ENCODE results near the gene CAMSAP1.

The CAMSAP1 gene

DNA sequence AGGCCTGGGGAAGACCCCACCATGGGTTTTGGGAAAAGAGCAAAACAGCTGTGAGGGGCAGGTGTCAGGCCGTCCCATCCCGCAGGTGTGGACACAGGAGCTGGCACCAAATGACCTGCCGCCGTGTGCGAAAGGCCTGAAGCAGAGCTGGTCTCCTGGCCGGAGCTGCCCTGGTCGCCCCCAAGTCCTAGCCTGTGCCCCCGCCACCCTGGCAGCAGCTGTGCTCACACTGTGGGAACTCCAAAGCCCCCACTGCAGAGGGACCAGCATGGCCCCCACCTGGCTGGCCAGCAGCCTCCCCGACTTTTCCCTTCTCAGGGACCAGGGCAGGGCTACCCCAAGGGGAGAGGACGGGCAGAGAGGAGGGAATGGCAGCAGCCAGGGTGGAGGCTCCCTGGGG, 117.0 kb downstream of the CAMSAP1 start:
- Histone ChIP-seq H3K4me2 (ENCODE audit: insufficient read depth, low read length) (no peak overlapping the region), H3K9me3 (ENCODE audit: insufficient read depth, low read length, severe bottlenecking) (no peaks in the 10 kb centered on the region), H2AFZ (ENCODE audit: low read depth, low read length) (no peak overlapping the region), H3K4me1 (ENCODE audit: insufficient read depth, low read length) (no peaks in the 10 kb centered on the region), H3K27ac (ENCODE audit: low read length) (no peak overlapping the region), H3K9ac (ENCODE audit: low read depth, low read length) (no peak overlapping the region), H3K4me3 (ENCODE audit: low read depth in 1 of 2, low read length in 2 of 2) (no peak overlapping the region), H3K36me3 (ENCODE audit: insufficient read depth, low read length) (no peaks in the 10 kb centered on the region), H3K27me3 (ENCODE audit: insufficient read depth, low read length, poor library complexity) (no peaks in the 10 kb centered on the region), H4K20me1 (ENCODE audit: insufficient read depth, low read length) (no peaks in the 10 kb centered on the region; the same call in none of the 2 replicates), H3K79me2 (ENCODE audit: insufficient read depth, low read length) (no peaks in the 10 kb centered on the region)
- TF ChIP-seq, protein P1, sequence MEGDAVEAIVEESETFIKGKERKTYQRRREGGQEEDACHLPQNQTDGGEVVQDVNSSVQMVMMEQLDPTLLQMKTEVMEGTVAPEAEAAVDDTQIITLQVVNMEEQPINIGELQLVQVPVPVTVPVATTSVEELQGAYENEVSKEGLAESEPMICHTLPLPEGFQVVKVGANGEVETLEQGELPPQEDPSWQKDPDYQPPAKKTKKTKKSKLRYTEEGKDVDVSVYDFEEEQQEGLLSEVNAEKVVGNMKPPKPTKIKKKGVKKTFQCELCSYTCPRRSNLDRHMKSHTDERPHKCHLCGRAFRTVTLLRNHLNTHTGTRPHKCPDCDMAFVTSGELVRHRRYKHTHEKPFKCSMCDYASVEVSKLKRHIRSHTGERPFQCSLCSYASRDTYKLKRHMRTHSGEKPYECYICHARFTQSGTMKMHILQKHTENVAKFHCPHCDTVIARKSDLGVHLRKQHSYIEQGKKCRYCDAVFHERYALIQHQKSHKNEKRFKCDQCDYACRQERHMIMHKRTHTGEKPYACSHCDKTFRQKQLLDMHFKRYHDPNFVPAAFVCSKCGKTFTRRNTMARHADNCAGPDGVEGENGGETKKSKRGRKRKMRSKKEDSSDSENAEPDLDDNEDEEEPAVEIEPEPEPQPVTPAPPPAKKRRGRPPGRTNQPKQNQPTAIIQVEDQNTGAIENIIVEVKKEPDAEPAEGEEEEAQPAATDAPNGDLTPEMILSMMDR (IDR thresholded peaks at IDR 0.05; ENCODE audit: borderline replicate concordance, extremely low read depth, low read length, poor library complexity, severe bottlenecking) = no peak
- TF ChIP-seq EZH2 (IDR thresholded peaks at IDR 0.05; ENCODE audit: borderline replicate concordance, low read depth, low read length, severe bottlenecking) = no peak
- DNase-seq = no peak
- no peak for ATAC-seq (ENCODE audit: insufficient read depth, low read depth)

DNA sequence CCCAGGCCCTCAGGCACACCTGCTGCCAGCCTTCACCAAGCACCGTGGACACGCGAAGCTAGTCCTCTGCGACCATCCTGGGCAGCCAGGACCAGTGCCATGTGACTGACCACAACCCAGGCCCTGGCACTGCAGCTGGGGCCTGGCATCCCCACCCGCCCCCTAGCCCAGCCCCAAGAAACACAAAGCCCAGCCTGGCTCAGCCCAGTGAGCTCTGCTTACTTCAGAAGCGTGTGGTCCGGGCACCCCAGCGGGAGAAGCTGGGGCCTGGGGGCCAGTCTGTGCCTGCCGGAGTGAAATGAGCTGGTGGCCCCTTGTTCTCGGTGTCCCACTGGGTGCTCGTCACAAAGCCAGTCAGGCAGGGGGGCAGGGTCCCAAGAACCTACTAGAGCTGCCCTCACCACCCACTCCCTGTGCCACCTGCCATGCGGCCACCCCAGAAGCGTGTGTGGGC, 117.5 kb downstream of the CAMSAP1 start:
- Histone ChIP-seq H3K36me3 (ENCODE audit: insufficient read depth, low read length) (no peaks in the 10 kb centered on the region), H3K4me2 (ENCODE audit: insufficient read depth, low read length) (no peak overlapping the region)

DNA sequence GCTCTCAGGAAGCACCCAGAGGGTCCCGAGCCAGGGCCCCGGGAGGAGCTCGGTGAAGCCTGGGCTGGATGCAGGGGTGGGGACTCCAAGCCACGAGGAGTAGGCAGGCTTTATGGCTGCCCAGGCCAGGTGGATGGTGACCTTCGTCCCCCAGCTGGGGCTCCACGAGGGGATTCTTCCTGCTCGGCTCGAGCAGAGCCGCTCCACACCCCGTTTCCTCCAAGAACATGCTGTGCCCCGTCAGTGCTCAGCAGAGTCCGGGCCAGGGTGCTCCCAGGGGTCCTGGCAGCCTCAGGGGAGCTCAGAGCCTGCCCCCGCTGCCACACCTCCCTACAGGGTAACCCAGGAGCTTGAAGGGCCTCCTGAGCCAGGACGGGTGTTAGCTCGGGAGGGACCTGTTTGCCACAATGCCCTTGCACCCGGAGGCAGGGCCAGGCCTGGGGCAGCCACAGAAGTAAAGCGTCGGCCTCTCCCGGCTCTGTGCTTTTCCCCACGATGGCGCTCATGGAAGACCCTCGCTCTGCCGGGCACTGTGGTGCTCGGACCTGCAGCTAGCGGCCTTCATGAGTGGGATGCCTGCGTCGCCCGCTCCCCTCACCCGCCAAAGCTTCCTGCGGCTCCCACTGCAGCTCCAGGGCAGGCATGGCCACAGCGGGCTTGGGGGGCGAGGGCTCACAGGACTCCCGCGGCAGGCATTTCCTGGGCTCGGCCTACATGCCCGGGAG, 118.6 kb downstream of the CAMSAP1 start:
- H3K4me1 ChIP-seq (ENCODE audit: insufficient read depth, low read length) = no peaks in the 10 kb centered on the region
- H3K4me3 ChIP-seq (ENCODE audit: low read depth in 1 of 2, low read length in 2 of 2) = no peak overlapping the region
- H4K20me1 ChIP-seq (ENCODE audit: insufficient read depth, low read length) = no peaks in the 10 kb centered on the region; the same call in none of the 2 replicates
- no peak overlapping the region for H3K9ac ChIP-seq (ENCODE audit: low read depth, low read length)
- DNase-seq (no peak), ATAC-seq (ENCODE audit: insufficient read depth, low read depth) (no peak)
- H2AFZ ChIP-seq (ENCODE audit: low read depth, low read length) = no peak overlapping the region
- H3K36me3 ChIP-seq (ENCODE audit: insufficient read depth, low read length) = no peaks in the 10 kb centered on the region
- no peak overlapping the region for H3K27ac ChIP-seq (ENCODE audit: low read length)
- no peaks in the 10 kb centered on the region for H3K9me3 ChIP-seq (ENCODE audit: insufficient read depth, low read length, severe bottlenecking)
- H3K27me3 ChIP-seq (ENCODE audit: insufficient read depth, low read length, poor library complexity) = no peaks in the 10 kb centered on the region
- TF ChIP-seq, protein P1 (IDR thresholded peaks at IDR 0.05; ENCODE audit: borderline replicate concordance, extremely low read depth, low read length, poor library complexity, severe bottlenecking) = no peak
- no peak for TF ChIP-seq EZH2 (IDR thresholded peaks at IDR 0.05; ENCODE audit: borderline replicate concordance, low read depth, low read length, severe bottlenecking)
- H3K4me2 ChIP-seq (ENCODE audit: insufficient read depth, low read length) = no peak overlapping the region
- no peaks in the 10 kb centered on the region for H3K79me2 ChIP-seq (ENCODE audit: insufficient read depth, low read length)

More for the DNA sequence above, 117.5 kb downstream of the CAMSAP1 start:
- Histone ChIP-seq H3K9me3 (ENCODE audit: insufficient read depth, low read length, severe bottlenecking) (no peaks in the 10 kb centered on the region), H3K4me1 (ENCODE audit: insufficient read depth, low read length) (no peaks in the 10 kb centered on the region), H3K79me2 (ENCODE audit: insufficient read depth, low read length) (no peaks in the 10 kb centered on the region), H3K27me3 (ENCODE audit: insufficient read depth, low read length, poor library complexity) (no peaks in the 10 kb centered on the region), H2AFZ (ENCODE audit: low read depth, low read length) (no peak overlapping the region), H3K4me3 (ENCODE audit: low read depth in 1 of 2, low read length in 2 of 2) (no peak overlapping the region), H3K9ac (ENCODE audit: low read depth, low read length) (no peak overlapping the region), H3K27ac (ENCODE audit: low read length) (no peak overlapping the region), H4K20me1 (ENCODE audit: insufficient read depth, low read length) (no peaks in the 10 kb centered on the region; the same call in none of the 2 replicates)
- ATAC-seq (ENCODE audit: insufficient read depth, low read depth) (no peak), DNase-seq (no peak)
- no peak for TF ChIP-seq EZH2 (IDR thresholded peaks at IDR 0.05; ENCODE audit: borderline replicate concordance, low read depth, low read length, severe bottlenecking)
- TF ChIP-seq, protein P1 (IDR thresholded peaks at IDR 0.05; ENCODE audit: borderline replicate concordance, extremely low read depth, low read length, poor library complexity, severe bottlenecking) = no peak
